AG09319 (cell line): Measurements from ENCODE around the gene MYBPC2.

Experiments
- DNase-seq: peaks from one replicate; pipeline ENCODE4 v3.0.0-alpha.2; 2010; ENCODE audit warnings: low read depth; ENCODE audit errors: extremely low read depth
- TF ChIP-seq, protein P1 (sequence below): IDR thresholded peaks from 2 replicates; pipeline ENCODE4 v1.5.1; 2011; ENCODE audit warnings: low read depth, mild to moderate bottlenecking, inconsistent platforms, low read length, moderate library complexity

MYBPC2 gene

DNA sequence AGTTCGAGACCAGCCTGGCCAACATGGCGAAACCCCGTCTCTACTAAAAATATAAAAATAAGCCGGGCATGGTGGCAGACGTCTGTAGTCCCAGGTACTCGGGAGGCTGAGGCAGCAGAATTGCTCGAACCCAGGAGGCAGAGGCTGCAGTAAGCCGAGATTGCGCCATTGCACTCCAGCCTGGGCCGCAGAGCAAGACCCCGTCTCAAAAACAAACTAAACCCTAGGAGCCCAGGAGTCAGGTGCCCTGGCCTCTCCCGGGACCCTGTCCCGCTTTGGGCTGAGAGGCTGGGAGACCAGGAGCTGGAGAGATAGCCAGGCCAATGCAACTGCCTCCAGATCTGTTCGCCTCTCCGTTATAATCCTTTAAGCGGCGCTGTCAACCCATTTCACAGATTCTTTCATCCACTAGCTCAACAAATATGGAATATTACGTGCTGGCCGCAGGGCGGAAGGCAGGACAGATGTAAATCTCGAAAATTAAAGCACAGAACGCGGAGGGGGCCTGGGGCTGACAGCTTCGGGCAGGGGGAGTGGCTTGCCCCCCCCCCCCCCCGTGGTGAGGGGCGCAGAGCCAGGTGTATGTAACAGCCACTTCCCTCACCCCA lies 5.3 kb upstream of the MYBPC2 start:
- DNase-seq, result no peak

DNA sequence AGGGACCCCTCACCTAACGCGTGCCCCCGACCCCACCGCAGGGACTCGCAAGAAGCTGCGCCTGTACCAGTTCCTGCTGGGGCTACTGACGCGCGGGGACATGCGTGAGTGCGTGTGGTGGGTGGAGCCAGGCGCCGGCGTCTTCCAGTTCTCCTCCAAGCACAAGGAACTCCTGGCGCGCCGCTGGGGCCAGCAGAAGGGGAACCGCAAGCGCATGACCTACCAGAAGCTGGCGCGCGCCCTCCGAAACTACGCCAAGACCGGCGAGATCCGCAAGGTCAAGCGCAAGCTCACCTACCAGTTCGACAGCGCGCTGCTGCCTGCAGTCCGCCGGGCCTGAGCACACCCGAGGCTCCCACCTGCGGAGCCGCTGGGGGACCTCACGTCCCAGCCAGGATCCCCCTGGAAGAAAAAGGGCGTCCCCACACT lies 4.7 kb upstream of the MYBPC2 start:
- DNase-seq, result peak; percentile 25

More for the DNA sequence above, 5.3 kb upstream of the MYBPC2 start:
- TF ChIP-seq, protein P1, sequence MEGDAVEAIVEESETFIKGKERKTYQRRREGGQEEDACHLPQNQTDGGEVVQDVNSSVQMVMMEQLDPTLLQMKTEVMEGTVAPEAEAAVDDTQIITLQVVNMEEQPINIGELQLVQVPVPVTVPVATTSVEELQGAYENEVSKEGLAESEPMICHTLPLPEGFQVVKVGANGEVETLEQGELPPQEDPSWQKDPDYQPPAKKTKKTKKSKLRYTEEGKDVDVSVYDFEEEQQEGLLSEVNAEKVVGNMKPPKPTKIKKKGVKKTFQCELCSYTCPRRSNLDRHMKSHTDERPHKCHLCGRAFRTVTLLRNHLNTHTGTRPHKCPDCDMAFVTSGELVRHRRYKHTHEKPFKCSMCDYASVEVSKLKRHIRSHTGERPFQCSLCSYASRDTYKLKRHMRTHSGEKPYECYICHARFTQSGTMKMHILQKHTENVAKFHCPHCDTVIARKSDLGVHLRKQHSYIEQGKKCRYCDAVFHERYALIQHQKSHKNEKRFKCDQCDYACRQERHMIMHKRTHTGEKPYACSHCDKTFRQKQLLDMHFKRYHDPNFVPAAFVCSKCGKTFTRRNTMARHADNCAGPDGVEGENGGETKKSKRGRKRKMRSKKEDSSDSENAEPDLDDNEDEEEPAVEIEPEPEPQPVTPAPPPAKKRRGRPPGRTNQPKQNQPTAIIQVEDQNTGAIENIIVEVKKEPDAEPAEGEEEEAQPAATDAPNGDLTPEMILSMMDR, result no peak

DNA sequence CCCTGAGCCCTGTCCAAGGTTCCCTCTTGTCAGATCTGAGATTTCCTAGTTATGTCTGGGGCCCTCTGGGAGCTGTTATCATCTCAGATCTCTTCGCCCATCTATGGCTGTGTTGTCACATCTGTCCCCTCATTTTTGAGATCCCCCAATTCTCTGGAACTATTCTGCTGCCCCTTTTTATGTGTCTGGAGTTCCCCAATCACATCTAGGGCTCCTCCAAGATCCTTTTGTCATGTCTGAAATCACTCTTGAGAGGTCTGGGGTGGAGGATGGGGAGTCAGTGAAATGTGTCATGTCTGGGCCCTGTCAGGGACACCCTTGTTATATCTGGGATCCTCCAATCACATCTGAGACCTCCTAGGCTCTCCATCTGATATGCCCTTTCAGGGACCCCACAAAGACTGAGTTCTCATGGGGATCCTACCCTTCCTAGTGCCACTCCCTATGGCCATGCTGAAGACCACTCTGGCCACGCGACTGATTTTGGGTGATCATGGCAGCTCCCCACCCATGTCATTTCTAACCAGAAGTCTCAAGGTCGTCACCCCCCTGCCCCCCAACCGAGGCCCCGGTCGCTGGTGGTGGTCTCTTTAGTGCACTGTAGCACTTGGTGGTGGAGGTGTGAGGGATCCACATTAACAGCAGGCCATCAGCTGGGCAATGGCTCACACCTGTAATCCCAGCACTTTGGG lies 3.8 kb upstream of the MYBPC2 start:
- TF ChIP-seq, protein P1, result no peak
- no peak for DNase-seq

More for the DNA sequence above, 4.7 kb upstream of the MYBPC2 start:
- TF ChIP-seq, protein P1, result no peak

DNA sequence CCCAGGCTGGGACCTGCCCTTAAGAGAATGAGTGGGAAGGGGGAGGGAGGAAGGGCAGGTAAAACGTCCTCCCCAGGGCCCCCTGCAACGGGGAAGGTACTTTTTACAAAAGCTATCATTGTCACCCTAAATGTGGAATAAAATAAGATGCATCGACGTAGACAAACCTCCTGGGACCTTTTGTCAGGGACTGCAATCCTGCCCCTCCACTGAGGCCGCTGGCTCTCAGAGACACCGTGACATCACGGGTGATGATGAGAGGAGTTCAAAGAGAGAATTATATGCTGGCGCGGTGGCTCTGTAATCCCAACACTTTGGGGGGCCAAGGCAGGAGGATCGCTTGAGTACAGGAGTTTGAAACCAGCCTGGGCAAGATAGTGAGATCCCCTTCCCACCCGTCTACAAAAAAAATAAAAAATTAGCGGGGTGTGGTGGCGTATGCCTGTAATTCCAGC lies 1.8 kb upstream of the MYBPC2 start:
- no peak for DNase-seq
- TF ChIP-seq, protein P1, result no peak

DNA sequence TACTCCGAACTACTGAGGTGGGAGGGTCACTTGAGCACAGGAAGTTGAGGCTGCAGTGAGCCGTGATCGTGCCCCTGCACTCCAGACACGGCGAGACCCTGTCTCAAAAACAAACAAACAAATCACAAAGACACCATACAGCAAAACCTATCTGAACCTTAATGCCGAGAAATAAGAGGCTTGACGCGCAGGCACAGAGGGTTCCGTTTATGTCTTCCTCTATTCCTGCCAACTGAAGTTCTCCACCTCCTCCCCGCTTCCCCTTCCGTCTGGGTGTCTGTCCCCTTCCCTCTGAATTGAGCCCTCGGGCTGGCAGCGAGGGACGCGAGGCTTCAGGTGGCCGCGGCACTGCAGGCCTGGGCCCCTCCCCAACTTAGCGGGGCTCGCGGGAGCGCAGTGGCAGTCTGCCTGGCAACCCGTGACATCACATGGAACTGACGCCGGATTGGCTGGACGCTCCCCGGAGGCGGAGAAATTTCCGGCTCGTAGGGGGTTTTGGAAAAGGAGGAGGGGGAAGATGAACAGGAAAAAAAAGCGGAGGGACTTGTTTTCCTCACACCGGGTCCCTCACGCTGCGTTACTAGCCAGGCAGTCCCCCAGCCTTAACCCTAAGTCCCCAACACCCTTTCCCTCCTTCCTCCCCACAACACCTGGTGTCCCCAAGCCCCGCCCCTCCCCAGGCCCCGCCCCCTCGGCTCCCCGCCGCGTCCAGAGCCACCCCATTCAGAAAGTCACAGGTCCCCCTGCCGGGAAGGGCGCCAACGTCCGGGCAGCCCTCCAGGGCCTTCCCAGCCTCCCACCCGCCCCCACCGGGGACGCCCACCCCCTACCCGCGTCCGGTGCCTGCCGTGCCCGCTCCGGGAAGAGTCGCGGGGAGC lies 1.1 kb upstream of the MYBPC2 start:
- TF ChIP-seq, protein P1, result no peak
- DNase-seq, result peak; percentile 8

DNA sequence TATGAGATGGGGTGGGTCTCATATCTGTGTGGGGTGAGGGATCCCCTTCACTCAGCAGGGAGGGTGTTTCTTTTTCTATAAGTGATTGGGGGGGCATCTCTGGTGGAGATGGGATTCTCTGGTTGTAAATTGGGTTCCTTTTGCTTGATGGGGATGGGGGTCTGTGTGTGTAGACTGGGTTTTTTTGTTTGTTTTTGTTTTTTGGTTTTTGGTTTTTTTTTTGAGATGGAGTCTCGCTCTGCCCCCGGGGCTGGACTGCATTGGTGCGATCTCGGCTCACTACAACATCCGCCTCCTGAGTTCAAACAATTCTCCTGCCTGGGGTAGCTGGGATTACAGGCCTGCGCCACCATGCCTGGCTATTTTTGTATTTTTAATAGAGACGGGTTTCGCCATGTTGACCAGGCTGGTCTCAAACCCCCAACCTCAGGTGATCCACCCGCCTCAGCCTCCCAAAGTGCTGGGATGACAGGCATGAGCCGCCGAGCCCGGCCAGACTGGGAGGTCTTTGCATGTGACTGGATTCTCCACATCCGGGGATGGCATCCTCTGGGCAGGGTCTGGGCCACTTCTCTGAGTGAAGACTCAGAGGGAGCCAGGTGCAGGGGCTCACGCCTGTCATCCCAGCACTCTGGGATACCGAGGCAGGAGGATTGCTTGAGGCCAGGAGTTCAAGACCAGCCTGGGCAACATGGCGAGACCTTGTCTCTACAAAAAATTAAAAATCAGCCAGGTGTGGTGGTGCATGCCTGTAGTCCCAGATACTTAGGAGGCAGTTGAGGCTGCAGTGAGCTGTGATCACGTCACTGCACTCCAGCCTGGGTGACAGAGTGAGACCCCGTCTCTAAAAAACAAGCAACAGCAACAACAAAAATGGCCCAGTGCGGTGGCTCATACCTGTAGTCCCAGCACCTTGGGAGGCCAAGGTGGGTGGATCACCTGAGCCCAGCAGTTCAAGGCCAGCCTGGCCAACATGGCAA lies 799 bp downstream of the MYBPC2 start:
- DNase-seq, result no peak
- TF ChIP-seq, protein P1, result no peak
